GM18861 (cell line): Measurements from ENCODE around the gene RGS6.
A peak's percentile ranks its signal among the peaks of the same experiment; 100 is the strongest.

Source experiments
- ATAC-seq: cut with Tn5 transposase; IDR thresholded peaks from one replicate; pipeline ENCODE4 v1.9.1; 2021; ENCODE audit not compliant: unreplicated experiment

Gene RGS6

GRCh38 chr14:72568296-72568992, 636.2 kb downstream of the RGS6 start:
- no peak for ATAC-seq

- no peak for ATAC-seq
Observed at GRCh38 chr14:72573725-72574417, 641.6 kb downstream of the RGS6 start.

GRCh38 chr14:72574715-72575114, 642.5 kb downstream of the RGS6 start:
- ATAC-seq: no peak

- no peak for ATAC-seq
Observed at GRCh38 chr14:72576258-72576657, 644.0 kb downstream of the RGS6 start.

GRCh38 chr14:72577521-72577920, 645.3 kb downstream of the RGS6 start:
- no peak for ATAC-seq

GRCh38 chr14:72578514-72578913, 646.3 kb downstream of the RGS6 start:
- ATAC-seq: no peak

- ATAC-seq: no peak
Observed at GRCh38 chr14:72582582-72582981, 650.4 kb downstream of the RGS6 start.

- no peak for ATAC-seq
Observed at GRCh38 chr14:72583316-72584272, 651.4 kb downstream of the RGS6 start.

- ATAC-seq: no peak
Observed at GRCh38 chr14:72588521-72588920, 656.3 kb downstream of the RGS6 start.

GRCh38 chr14:72589652-72590051, 657.4 kb downstream of the RGS6 start:
- ATAC-seq: no peak

- no peak for ATAC-seq
Observed at GRCh38 chr14:72590577-72590976, 658.3 kb downstream of the RGS6 start.

- no peak for ATAC-seq
Observed at GRCh38 chr14:72591391-72591790, 659.2 kb downstream of the RGS6 start.

- peak; percentile 71 for ATAC-seq
Observed at GRCh38 chr14:72594099-72594901, 662.1 kb downstream of the RGS6 start.

GRCh38 chr14:72595152-72595862, 663.1 kb downstream of the RGS6 start:
- no peak for ATAC-seq

- no peak for ATAC-seq
Observed at GRCh38 chr14:72597252-72598233, 665.3 kb downstream of the RGS6 start.

GRCh38 chr14:72598306-72598705, 666.1 kb downstream of the RGS6 start:
- ATAC-seq: no peak

GRCh38 chr14:72599579-72600470, 667.6 kb downstream of the RGS6 start:
- no peak for ATAC-seq
